Body of pancreas (tissue), 4 donors: ENCODE results near the gene HEMGN. TPM values are rescaled to one million over a fixed set of nuclear protein-coding genes. Genes with fewer than 3 reads are reported as not detected.

ENCODE experiments used
- ATAC-seq: fragments of 150-250 bp; one replicate; pipeline ENCODE4 v1.9.1; 2016
- DNase-seq, 4 donors: peaks; one replicate each; pipeline ENCODE4 v3.0.0-alpha.2; 2019
- H3K27ac ChIP-seq, 4 donors: fragments of 200-600 bp; sonication (generic); 1 replicate in 3 of 4; 2 replicates in 1 of 4; pipeline versions ENCODE4 v1.5.1 to v1.6.1; 2016 to 2019; ENCODE audit warnings: mild to moderate bottlenecking in 1 of 4, mixed read lengths in 1 of 4, moderate library complexity in 1 of 4
- H3K27me3 ChIP-seq, 2 donors: fragments of 200-600 bp; sonication (generic); one replicate each; pipeline ENCODE4 v1.6.0; 2016; ENCODE audit warnings: mild to moderate bottlenecking in 1 of 2
- H3K36me3 ChIP-seq, 2 donors: fragments of 200-600 bp; sonication (generic); replicated peaks in 1 of 2; 2 replicates each; pipeline ENCODE4 v1.5.1; 2016; ENCODE audit warnings: low read depth in 2 of 2; ENCODE audit not compliant: insufficient read depth in 1 of 2
- H3K4me1 ChIP-seq: fragments of 200-600 bp; sonication (generic); one replicate; pipeline ENCODE4 v1.6.0; 2016
- H3K4me3 ChIP-seq, 2 donors: fragments of 200-600 bp; sonication (generic); 1 replicate in 1 of 2; 2 replicates in 1 of 2; pipeline ENCODE4 v1.5.1; 2016 to 2019
- H3K9me3 ChIP-seq, 3 donors: fragments of 200-600 bp; sonication (generic); 1 replicate in 2 of 3; 2 replicates in 1 of 3; pipeline ENCODE4 v1.5.1; 2016
- POLR2A ChIP-seq, 3 donors: fragments of 450-650 bp; IDR thresholded peaks; one replicate each; pipeline ENCODE4 v1.6.1; 2016; ENCODE audit warnings: antibody characterized with exemption in 3 of 3, mild to moderate bottlenecking in 2 of 3
- WGBS, 2 donors: methylation state at CpG; one replicate each; pipeline ENCODE4 v1.1.5; 2017; 5-methylcytosine and 5-hydroxymethylcytosine counted together
- intact Hi-C: fragments of 100-400 bp; cut with DNase I; formaldehyde crosslinking; loops from one replicate; pipeline ENCODE4 v1.15.1; 2023
- total RNA-seq, 2 donors: library from RNA; depleted of rRNA; stranded (reverse); fragments of >200 nt; gene quantifications; one replicate each; pipeline ENCODE4 v1.1.0, GENCODE V29; 2016
- TF ChIP-seq, protein P1 (sequence below), 7 experiments: fragments of 450-650 bp in 4 of 7; fragments of 200-600 bp in 3 of 7; sonication (generic) in 3 of 7; IDR thresholded peaks; one replicate each; pipeline ENCODE4 v1.5.1; 2016 to 2019; ENCODE audit warnings: antibody characterized with exemption in 7 of 7

Gene HEMGN
- total RNA-seq, 2 donors from 2014 or later: not detected

DNA sequence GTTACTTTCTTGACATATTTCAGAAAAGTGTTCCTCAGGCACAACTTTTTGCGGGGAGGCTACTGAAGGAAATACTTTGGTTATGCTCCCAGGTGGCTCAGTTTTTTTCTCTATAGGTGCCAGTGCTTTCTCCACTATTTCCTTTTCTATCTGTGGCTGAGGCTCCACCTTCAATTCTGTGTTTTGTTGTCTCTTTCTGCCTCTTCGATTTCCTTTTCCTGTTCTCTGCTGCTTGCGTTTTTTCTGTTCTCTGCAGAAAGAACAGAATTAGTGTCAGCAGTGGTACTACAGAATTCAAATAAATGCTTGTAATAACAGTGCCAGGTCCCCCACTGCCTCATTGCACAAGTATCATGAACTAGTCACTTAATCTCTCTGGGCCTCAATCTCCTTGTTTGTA lies 7.0 kb downstream of the HEMGN start:
- H3K4me1 ChIP-seq: no peaks in the 10 kb centered on the region
- H3K36me3 ChIP-seq: no peaks in the 10 kb centered on the region
- TF ChIP-seq, protein P1, sequence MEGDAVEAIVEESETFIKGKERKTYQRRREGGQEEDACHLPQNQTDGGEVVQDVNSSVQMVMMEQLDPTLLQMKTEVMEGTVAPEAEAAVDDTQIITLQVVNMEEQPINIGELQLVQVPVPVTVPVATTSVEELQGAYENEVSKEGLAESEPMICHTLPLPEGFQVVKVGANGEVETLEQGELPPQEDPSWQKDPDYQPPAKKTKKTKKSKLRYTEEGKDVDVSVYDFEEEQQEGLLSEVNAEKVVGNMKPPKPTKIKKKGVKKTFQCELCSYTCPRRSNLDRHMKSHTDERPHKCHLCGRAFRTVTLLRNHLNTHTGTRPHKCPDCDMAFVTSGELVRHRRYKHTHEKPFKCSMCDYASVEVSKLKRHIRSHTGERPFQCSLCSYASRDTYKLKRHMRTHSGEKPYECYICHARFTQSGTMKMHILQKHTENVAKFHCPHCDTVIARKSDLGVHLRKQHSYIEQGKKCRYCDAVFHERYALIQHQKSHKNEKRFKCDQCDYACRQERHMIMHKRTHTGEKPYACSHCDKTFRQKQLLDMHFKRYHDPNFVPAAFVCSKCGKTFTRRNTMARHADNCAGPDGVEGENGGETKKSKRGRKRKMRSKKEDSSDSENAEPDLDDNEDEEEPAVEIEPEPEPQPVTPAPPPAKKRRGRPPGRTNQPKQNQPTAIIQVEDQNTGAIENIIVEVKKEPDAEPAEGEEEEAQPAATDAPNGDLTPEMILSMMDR (IDR thresholded peaks at IDR 0.05): no peak
- TF ChIP-seq POLR2A (IDR thresholded peaks at IDR 0.05): no peak
- intact Hi-C loops: no loop called here
- DNase-seq (no peak), ATAC-seq (no peak)
- H3K9me3 ChIP-seq: no peaks in the 10 kb centered on the region
- H3K27me3 ChIP-seq: peaks cover 0 to 4% of the 10 kb centered on the region in 2 donors
- no peak overlapping the region for H3K4me3 ChIP-seq
- WGBS, 2 donors: 28 to 42% methylated on average over 3 of the region's 3 CpGs
- no peak overlapping the region for H3K27ac ChIP-seq

DNA sequence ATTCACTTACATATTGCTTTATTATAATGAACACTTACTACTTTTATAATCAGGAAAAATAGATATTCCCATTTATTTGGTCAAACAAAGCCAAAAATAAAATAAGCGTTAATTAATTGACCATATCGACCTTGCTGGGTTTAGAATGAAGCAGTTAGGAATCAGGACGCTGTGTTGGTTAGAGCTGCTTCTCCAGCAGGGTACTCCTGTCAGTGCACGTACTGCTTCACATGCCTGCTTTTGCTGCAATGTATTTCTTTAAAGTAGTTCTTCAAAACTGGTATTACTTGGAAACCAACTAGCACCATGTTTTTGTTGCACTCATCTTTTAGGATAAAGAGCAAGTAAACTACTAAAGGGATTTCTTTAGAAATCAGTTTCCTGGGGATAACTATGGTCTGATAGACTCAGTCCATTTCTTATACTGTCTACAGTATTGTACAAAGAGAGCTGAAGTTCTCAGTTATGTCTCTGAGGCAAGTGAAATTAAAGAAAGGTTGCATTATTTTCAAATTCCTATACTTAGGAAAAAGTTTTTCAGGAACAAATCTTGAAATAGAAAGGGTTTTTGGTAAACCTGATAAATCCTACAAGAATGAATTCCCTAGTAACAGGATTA lies 8.9 kb downstream of the HEMGN start:
- no peak for TF ChIP-seq POLR2A (IDR thresholded peaks at IDR 0.05)
- H3K9me3 ChIP-seq: no peaks in the 10 kb centered on the region
- DNase-seq (no peak), ATAC-seq (no peak)
- peaks cover 0 to 4% of the 10 kb centered on the region in 2 donors for H3K27me3 ChIP-seq
- intact Hi-C loops: loop anchor here (5.0 to 10.0 kb wide), 2 partner anchors 103 to 336 kb away; no protein-coding TSS in a partner anchor
- no peak overlapping the region for H3K4me3 ChIP-seq
- peaks cover 3% of the 10 kb centered on the region for H3K4me1 ChIP-seq
- H3K36me3 ChIP-seq: no peaks in the 10 kb centered on the region
- 44 to 71% methylated on average over 4 of the region's 4 CpGs for WGBS, 2 donors
- no peak overlapping the region for H3K27ac ChIP-seq

DNA sequence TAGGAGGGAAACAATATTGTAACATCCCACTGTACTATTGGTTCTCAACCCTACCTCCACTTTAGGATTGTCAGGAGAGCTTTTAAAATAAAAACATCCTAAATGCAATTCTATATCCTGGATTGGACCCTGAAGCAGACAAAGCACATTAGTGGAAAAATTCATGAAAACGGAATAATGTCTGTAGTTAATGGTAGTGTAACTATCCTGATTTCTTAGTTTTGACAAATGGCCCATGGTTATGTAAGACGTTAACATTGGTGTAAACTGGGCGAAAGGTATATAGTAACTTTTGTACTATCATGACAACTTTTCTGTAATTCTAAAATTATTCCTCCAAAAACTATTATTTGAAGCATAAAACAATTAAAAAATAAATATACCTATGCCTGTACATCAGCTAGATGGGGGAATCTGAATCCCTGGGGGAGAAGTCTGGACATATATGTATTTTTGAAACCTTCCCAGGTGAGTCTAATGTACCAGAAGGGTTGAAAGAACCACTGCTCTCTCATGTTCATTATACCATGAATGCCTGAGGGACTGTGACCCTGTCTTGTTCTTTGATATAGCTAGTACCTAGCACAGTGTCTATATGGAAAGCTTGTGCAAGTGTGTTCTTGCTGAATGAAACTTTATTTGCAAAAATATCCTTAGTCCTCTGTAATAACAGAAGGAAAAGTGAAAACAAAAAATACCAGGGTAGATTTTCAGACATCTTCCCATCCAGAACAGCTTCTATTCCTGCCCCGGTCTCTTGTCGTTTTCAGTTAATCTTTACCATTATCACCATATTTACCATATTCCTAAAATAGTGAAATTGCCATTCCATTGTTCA lies 12.3 kb downstream of the HEMGN start:
- H3K27me3 ChIP-seq: peaks cover 0 to 4% of the 10 kb centered on the region in 2 donors
- intact Hi-C loops: loop anchor here (5.0 to 10.0 kb wide), 2 partner anchors 107 to 339 kb away; no protein-coding TSS in a partner anchor
- no peaks in the 10 kb centered on the region for H3K9me3 ChIP-seq
- ATAC-seq (no peak), DNase-seq (no peak)
- H3K4me1 ChIP-seq: peaks cover 23% of the 10 kb centered on the region
- H3K4me3 ChIP-seq: no peak overlapping the region
- H3K27ac ChIP-seq: no peak overlapping the region
- 39 to 50% methylated on average over 5 of the region's 5 CpGs for WGBS, 2 donors
- H3K36me3 ChIP-seq: no peaks in the 10 kb centered on the region
- TF ChIP-seq, protein P1 (IDR thresholded peaks at IDR 0.05): no peak
- no peak for TF ChIP-seq POLR2A (IDR thresholded peaks at IDR 0.05)

DNA sequence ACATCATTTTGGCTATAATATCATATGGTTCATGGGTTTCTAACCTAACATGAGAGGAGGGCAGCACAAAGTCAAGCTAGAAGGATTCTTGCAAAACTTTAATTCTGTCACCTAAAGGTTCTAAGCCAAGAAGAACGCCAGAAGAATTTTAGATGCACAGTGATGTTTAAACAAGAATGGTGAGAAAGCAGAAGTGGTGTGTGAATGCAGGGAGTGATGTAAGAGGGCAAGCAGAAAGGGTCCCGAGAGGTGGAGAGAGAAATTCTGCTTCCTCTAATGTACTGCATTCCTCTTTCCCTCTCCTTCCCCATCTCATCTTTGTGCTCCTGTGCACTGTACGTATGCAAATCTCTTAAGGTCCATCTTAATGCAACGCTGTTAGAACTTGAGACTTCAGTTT lies 13.6 kb downstream of the HEMGN start:
- ATAC-seq: no peak
- Histone ChIP-seq H3K36me3 (no peaks in the 10 kb centered on the region), H3K4me1 (peaks cover 34% of the 10 kb centered on the region), H3K27me3 (peaks cover 0 to 4% of the 10 kb centered on the region in 2 donors), H3K27ac (no peak overlapping the region), H3K4me3 (no peak overlapping the region), H3K9me3 (no peaks in the 10 kb centered on the region)
- 30 to 34% methylated on average over 4 of the region's 4 CpGs for WGBS, 2 donors
- no peak for DNase-seq
- TF ChIP-seq, protein P1 (IDR thresholded peaks at IDR 0.05): no peak
- TF ChIP-seq POLR2A (IDR thresholded peaks at IDR 0.05): no peak
- intact Hi-C loops: loop anchor here (10.0 kb wide), 1 partner anchor 340 kb away; no protein-coding TSS in a partner anchor

DNA sequence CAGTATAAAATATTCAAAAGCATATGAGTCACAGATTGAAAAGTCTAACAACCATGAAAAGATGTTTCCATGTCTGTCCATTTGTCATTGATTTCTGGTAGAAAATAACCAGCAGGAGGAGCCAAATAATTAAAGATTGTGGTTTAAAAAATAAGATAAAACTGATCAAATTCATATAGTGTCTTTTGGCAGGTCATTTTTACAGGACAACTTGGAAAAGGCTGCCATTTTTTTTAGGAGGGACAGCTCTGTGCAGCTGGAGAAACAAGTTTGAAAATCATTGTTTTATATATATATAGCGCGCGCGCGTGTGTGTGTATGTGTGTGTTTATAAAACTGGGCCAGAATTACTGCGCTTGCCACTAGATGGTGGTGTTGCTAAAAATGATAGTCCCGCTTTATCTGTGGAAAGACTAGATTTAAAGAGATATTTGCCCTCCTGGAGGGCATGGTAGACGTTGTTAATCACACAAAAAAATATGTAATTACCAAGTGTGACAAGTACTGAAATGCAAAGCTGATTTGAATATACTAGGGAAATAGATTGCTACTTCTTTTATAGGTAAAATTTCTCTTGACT lies 14.4 kb downstream of the HEMGN start:
- Histone ChIP-seq H3K9me3 (no peaks in the 10 kb centered on the region), H3K27me3 (peaks cover 0 to 4% of the 10 kb centered on the region in 2 donors), H3K4me3 (no peak overlapping the region), H3K4me1 (peaks cover 34% of the 10 kb centered on the region), H3K36me3 (no peaks in the 10 kb centered on the region), H3K27ac (peak overlapping the region in 2 of 4 donors; percentile 99)
- WGBS, 2 donors: 0 to 1% methylated on average over 8 of the region's 8 CpGs
- ATAC-seq (peak; percentile 51), DNase-seq (peak; percentile 79 to 87 (median 86))
- intact Hi-C loops: loop anchor here (10.0 kb wide), 1 partner anchor 341 kb away; no protein-coding TSS in a partner anchor
- no peak for TF ChIP-seq POLR2A (IDR thresholded peaks at IDR 0.05)
- TF ChIP-seq, protein P1 (IDR thresholded peaks at IDR 0.05): peak; percentile 43 to 95 (median 85)
